Activated CD8-positive, alpha-beta memory T cell treated with anti-CD3 and anti-CD28 coated beads for 1 hour (primary cell): ENCODE results near the gene KMT2C.
"Not testable (repeated sequence)": the region's sequence is repeated elsewhere in the genome, so short reads cannot be mapped to it uniquely, and the experiment has no call there.

Experiments used
- DNase-seq, 2 donors: peaks; one replicate each; pipeline ENCODE4 v3.0.0-alpha.2; 2020; ENCODE audit warnings: low read depth in 1 of 2; ENCODE audit errors: extremely low read depth in 1 of 2

Gene KMT2C

GRCh38 chr7:152365982-152366603 lies 69.7 kb downstream of the KMT2C start:
- no peak for DNase-seq

GRCh38 chr7:152363798-152364197 lies 72.0 kb downstream of the KMT2C start:
- DNase-seq: no peak

- DNase-seq: no peak
Measured at GRCh38 chr7:152362128-152362926, 73.5 kb downstream of the KMT2C start.

GRCh38 chr7:152355474-152356057 lies 80.2 kb downstream of the KMT2C start:
- DNase-seq: no peak

GRCh38 chr7:152354061-152354460 lies 81.7 kb downstream of the KMT2C start:
- DNase-seq: no peak

- DNase-seq: not testable (repeated sequence)
Measured at GRCh38 chr7:152353281-152353680, 82.5 kb downstream of the KMT2C start.

- not testable (repeated sequence) for DNase-seq
Measured at GRCh38 chr7:152351747-152352146, 84.1 kb downstream of the KMT2C start.

GRCh38 chr7:152351168-152351567 lies 84.6 kb downstream of the KMT2C start:
- DNase-seq: no peak

GRCh38 chr7:152347888-152348287 lies 87.9 kb downstream of the KMT2C start:
- no peak for DNase-seq

GRCh38 chr7:152344253-152344652 lies 91.5 kb downstream of the KMT2C start:
- no peak for DNase-seq

GRCh38 chr7:152342796-152343195 lies 93.0 kb downstream of the KMT2C start:
- DNase-seq: no peak

- DNase-seq: no peak
Measured at GRCh38 chr7:152341914-152342236, 93.9 kb downstream of the KMT2C start.

GRCh38 chr7:152341039-152341913 lies 94.5 kb downstream of the KMT2C start:
- DNase-seq: no peak

GRCh38 chr7:152340161-152340560 lies 95.6 kb downstream of the KMT2C start:
- no peak for DNase-seq

GRCh38 chr7:152338561-152338960 lies 97.2 kb downstream of the KMT2C start:
- DNase-seq: no peak

- no peak for DNase-seq
Measured at GRCh38 chr7:152336754-152337368, 98.9 kb downstream of the KMT2C start.

- DNase-seq: no peak
Measured at GRCh38 chr7:152335900-152336571, 99.8 kb downstream of the KMT2C start.

- DNase-seq: no peak
Measured at GRCh38 chr7:152333134-152333533, 102.7 kb downstream of the KMT2C start.

GRCh38 chr7:152330827-152331226 lies 105.0 kb downstream of the KMT2C start:
- no peak for DNase-seq

GRCh38 chr7:152329469-152329868 lies 106.3 kb downstream of the KMT2C start:
- no peak for DNase-seq
